Gastroesophageal sphincter (tissue), 4 donors: Measurements from ENCODE around the gene PADI2. TPM values are rescaled to one million over a fixed set of nuclear protein-coding genes. Genes with fewer than 3 reads are reported as not detected.

Experiments
- ATAC-seq: fragments of 150-250 bp; one replicate; pipeline ENCODE4 v1.9.1; 2016; ENCODE audit warnings: mild to moderate bottlenecking, moderate library complexity
- H3K27ac ChIP-seq, 4 donors: fragments of 200-600 bp; sonication (generic) in 3 of 4; 1 replicate in 3 of 4; 2 replicates in 1 of 4; pipeline ENCODE4 v1.5.1; 2016 to 2019
- H3K27me3 ChIP-seq: fragments of 200-600 bp; sonication (generic); one replicate; pipeline ENCODE4 v1.5.1; 2019
- H3K36me3 ChIP-seq, 2 donors: fragments of 200-600 bp; sonication (generic); one replicate each; pipeline ENCODE4 v1.5.1; 2019; ENCODE audit warnings: control low read depth in 1 of 2
- H3K4me1 ChIP-seq, 3 donors: fragments of 200-600 bp; sonication (generic); 1 replicate in 2 of 3; 2 replicates in 1 of 3; pipeline ENCODE4 v1.5.1; 2016 to 2019; ENCODE audit warnings: control low read depth in 2 of 3
- H3K4me3 ChIP-seq, 2 donors: fragments of 200-600 bp; sonication (generic); one replicate each; pipeline ENCODE4 v1.5.1; 2019; ENCODE audit warnings: mild to moderate bottlenecking in 1 of 2, moderate library complexity in 1 of 2
- H3K9me3 ChIP-seq, 3 donors: fragments of 200-600 bp; sonication (generic); one replicate each; pipeline ENCODE4 v1.5.1; 2017 to 2019; ENCODE audit warnings: control low read depth in 2 of 3
- CTCF ChIP-seq, 4 experiments: fragments of 200-600 bp in 2 of 4; fragments of 450-650 bp in 2 of 4; sonication (generic) in 1 of 4; IDR thresholded peaks; one replicate each; pipeline ENCODE4 v1.5.1; 2017 to 2019; ENCODE audit warnings: antibody characterized with exemption in 4 of 4, mild to moderate bottlenecking in 2 of 4, moderate library complexity in 2 of 4
- EP300 ChIP-seq: sonication (generic); formaldehyde crosslinking; IDR thresholded peaks from one replicate; pipeline ENCODE4 v1.6.1; 2017; ENCODE audit warnings: antibody characterized with exemption, mild to moderate bottlenecking
- POLR2A ChIP-seq, 2 donors: fragments of 450-650 bp; IDR thresholded peaks; one replicate each; pipeline ENCODE4 v1.6.1; 2017; ENCODE audit warnings: antibody characterized with exemption in 2 of 2, mild to moderate bottlenecking in 2 of 2, moderate library complexity in 1 of 2
- POLR2AphosphoS5 ChIP-seq: sonication (generic); formaldehyde crosslinking; IDR thresholded peaks from one replicate; pipeline ENCODE4 v1.6.1; 2017; ENCODE audit warnings: antibody characterized with exemption
- WGBS, 2 donors: methylation state at CpG; one replicate each; pipeline ENCODE4 v1.1.5; 2018; ENCODE audit warnings: low coverage in 1 of 2; 5-methylcytosine and 5-hydroxymethylcytosine counted together
- total RNA-seq, 4 donors: library from RNA; depleted of rRNA; stranded (reverse); fragments of >200 nt; gene quantifications; one replicate each; pipeline ENCODE4 v1.1.0, GENCODE V29; 2016

Gene PADI2
- total RNA-seq, 4 donors from 2014 or later: 0.12 to 1.9 (median 0.58) TPM

GRCh38 chr1:17060306-17060749 lies 58.9 kb downstream of the PADI2 start:
- TF ChIP-seq EP300 (no peak), CTCF (IDR thresholded peaks at IDR 0.05) (no peak), POLR2A (IDR thresholded peaks at IDR 0.05) (no peak), POLR2AphosphoS5 (no peak)
- H3K4me1 ChIP-seq: no peaks in the 10 kb centered on the region
- WGBS, 2 donors: 43 to 66% methylated on average over 9 to 10 of the region's 11 CpGs
- no peak overlapping the region for H3K27ac ChIP-seq
- no peak for ATAC-seq
- no peaks in the 10 kb centered on the region for H3K36me3 ChIP-seq
- peaks cover 17% of the 10 kb centered on the region for H3K27me3 ChIP-seq
- peaks cover 0 to 9% (median 0%) of the 10 kb centered on the region in 3 donors for H3K9me3 ChIP-seq
- no peak overlapping the region for H3K4me3 ChIP-seq

GRCh38 chr1:17059391-17060305 lies 59.6 kb downstream of the PADI2 start:
- Histone ChIP-seq H3K9me3 (peaks cover 0 to 3% (median 0%) of the 10 kb centered on the region in 3 donors), H3K4me1 (peaks cover 0 to 2% (median 0%) of the 10 kb centered on the region in 3 donors), H3K4me3 (no peak overlapping the region), H3K27ac (no peak overlapping the region), H3K36me3 (no peaks in the 10 kb centered on the region), H3K27me3 (peaks cover 17% of the 10 kb centered on the region)
- peak; percentile 42 for ATAC-seq
- TF ChIP-seq POLR2A (IDR thresholded peaks at IDR 0.05) (no peak), POLR2AphosphoS5 (no peak), EP300 (no peak), CTCF (IDR thresholded peaks at IDR 0.05) (peak in 2 of 4 experiments; percentile 43 to 55)
- WGBS, 2 donors: 50 to 70% methylated on average over 5 to 8 of the region's 12 CpGs

GRCh38 chr1:17056551-17056950 lies 62.7 kb downstream of the PADI2 start:
- TF ChIP-seq CTCF (IDR thresholded peaks at IDR 0.05): no peak
- TF ChIP-seq POLR2A (IDR thresholded peaks at IDR 0.05): no peak
- TF ChIP-seq POLR2AphosphoS5: no peak
- no peak for TF ChIP-seq EP300
- Histone ChIP-seq H3K27me3 (peaks cover 17% of the 10 kb centered on the region), H3K4me1 (peaks cover 0 to 25% (median 13%) of the 10 kb centered on the region in 3 donors), H3K9me3 (no peaks in the 10 kb centered on the region), H3K27ac (no peak overlapping the region), H3K4me3 (no peak overlapping the region), H3K36me3 (no peaks in the 10 kb centered on the region)
- 43 to 70% methylated on average over 3 of the region's 4 CpGs for WGBS, 2 donors
- ATAC-seq: no peak

- Histone ChIP-seq H3K4me1 (peaks cover 0 to 33% (median 13%) of the 10 kb centered on the region in 3 donors), H3K27ac (no peak overlapping the region), H3K4me3 (no peak overlapping the region), H3K9me3 (no peaks in the 10 kb centered on the region), H3K36me3 (peaks cover 0 to 7% of the 10 kb centered on the region in 2 donors), H3K27me3 (peaks cover 17% of the 10 kb centered on the region)
- ATAC-seq: no peak
- TF ChIP-seq POLR2AphosphoS5 (no peak), POLR2A (IDR thresholded peaks at IDR 0.05) (no peak), CTCF (IDR thresholded peaks at IDR 0.05) (no peak)
- 81 to 100% methylated on average over 5 of the region's 7 CpGs for WGBS, 2 donors
Observed at GRCh38 chr1:17055801-17056200, 63.5 kb downstream of the PADI2 start.
